DMS153 (cell line): ENCODE results near the gene MDN1.
"Not testable (repeated sequence)": the region's sequence is repeated elsewhere in the genome, so short reads cannot be mapped to it uniquely, and the experiment has no call there.

Experiments
- DNase-seq: peaks from one replicate; lab custom pipeline; 2025; lab: John Stamatoyannopoulos, UW

The MDN1 gene

DNA sequence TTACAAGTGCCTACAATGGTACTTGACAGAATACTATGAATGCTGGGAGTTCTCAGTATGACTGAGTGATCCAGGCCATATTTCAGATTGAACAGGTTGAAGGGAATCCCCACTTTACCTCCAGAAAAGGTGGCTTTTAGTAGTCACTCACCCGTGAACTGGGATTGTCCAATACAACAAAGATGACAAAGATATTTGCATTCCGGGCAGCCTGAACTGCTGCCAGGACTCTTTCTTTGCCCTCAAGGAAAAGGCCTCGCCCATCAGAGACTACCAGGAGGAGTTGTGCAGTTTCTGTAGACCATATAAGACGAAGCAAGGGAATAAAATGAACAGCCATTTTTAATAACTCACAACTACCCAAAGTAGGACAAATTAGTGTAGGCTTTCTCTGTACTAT lies 174.7 kb downstream of the MDN1 start:
- no peak for DNase-seq

DNA sequence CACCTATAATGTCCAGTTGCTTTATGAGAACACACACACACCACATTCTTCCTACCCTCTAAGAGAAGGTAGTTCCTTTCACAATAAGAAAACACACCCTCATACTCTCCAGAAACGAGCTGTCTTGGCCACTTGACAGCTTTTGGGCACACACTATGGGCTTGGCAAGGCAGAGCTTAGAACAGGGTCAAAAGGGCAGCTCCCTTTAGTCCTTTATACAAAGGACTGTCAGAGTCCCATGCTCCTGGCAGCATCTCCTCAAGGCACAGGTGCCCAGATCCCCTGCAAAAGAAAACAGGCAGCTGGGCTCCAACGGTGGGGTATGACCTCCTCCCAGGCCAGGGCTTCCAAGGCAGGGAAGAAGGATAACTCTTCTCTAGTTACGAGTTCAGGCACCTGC lies 176.2 kb downstream of the MDN1 start:
- no peak for DNase-seq

DNA sequence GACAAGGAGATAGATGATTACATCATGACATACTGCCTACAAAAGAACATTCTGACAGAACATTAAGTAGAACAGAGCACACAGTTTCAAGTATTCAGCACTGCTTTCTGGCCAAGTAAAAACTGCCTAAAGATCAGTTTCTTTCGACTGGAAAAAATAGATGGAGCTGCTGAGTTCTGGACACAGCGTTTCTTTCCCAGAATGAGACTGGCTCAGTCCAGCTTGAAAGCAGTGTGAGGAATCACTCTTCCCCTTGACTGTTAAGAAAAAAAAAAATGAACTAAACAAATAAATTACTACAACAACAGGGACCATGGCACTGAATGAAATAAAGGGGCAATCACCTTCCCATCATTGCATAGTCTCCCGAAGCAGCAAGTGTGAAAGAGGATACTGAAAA lies 176.6 kb downstream of the MDN1 start:
- no peak for DNase-seq

DNA sequence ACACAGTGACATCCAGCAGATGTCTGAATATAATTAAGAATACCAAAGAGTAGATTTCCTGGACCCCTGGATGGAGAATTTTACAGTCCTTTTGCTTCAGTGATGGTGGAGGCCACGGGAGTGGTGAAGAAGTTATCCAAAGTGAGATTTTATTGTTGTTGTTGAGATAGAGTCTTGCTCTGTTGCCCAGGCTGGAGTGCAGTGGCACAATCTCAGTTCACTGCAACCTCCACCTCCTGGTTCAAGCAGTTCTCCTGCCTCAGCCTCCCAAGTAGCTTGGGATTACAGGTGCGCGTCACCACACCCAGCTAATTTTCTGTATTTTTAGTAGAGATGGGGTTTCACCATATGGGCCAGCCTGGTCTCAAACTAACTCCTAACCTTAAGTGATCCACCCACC lies 178.0 kb downstream of the MDN1 start:
- not testable (repeated sequence) for DNase-seq

DNA sequence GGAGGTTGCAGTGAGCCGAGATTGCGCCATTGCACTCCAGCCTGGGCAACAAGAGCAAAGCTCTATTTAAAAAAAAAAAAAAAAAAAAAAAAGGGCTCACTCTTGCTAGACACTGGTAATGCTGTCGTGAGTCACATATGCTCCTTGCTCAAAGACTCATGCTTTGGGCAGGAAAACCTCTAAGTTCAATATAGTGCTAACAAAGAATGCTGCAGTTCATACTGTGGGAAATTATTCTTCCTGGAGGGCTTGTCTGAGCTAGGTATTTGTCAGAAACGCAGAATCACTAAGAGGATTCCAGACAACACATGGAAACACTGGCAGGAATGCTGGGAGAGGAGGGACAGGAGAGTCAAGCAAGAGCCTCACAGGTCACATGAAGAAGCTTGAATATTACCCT lies 178.8 kb downstream of the MDN1 start:
- no peak for DNase-seq

DNA sequence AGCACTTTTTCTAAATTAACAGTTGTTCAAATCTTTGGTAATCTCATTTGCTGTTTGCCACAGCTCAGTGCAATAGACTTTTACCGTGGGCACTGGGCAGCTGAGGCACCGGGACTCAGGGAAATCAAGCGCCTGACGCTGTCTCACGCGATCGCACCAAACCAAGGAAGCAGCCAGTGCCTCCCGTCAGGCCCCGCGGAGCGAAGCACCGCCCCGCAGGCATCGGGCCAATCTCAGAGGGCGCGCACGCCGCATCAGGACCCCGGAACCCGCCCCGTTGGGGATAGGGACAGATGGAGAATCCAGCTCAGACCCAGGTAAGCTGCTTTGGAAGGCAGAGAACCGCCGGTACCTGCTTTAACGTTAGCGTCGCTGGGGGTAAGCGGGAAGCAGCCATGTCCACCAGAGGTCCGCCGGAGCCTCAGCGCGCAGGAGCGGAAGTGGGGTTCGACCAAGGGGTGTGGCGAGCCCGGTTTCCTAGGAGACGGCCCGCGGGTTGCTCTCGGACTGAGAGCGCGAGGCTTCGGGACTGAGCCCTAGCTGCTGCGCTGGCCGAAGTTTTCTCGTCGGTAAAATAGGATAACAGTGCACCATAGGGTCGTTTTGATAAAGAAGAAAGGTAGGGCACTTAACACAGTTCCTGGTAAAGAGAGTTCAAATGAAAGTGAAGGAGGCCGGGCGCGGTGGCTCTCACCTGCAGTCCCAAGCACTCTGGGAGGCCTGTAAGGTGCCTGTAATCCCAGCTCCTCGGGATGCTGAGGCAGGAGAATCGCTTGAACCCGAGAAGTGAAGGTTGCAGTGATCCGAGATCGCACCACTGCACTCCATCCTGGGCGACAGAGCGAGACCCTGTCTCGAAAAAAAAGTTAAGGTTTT lies 181.0 kb downstream of the MDN1 start, which contains the start of gene LYRM2:
Gene LYRM2 (minus strand): TSS at position 428 of the 876 bp plus-strand sequence. CDS start 31 bp downstream, at position 397.
- peak; percentile 91 for DNase-seq

DNA sequence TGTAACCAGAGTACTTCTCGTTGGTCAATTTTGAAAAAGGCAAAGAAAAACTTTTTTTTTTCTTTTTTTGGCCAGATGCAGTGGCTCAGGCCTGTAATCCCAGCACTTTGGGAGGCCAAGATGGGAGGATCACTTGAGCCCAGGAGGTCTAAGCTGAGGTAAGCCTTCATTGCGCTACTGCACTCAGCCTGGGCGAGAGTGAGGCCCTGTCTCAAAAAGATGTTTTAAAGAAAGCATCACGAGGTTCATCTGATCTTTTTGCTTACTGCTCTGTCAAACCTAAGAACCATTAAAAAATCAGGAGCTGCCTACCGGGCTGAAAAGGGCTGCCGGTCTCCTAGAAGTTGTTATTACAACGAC lies 181.7 kb downstream of the MDN1 start:
- no peak for DNase-seq

DNA sequence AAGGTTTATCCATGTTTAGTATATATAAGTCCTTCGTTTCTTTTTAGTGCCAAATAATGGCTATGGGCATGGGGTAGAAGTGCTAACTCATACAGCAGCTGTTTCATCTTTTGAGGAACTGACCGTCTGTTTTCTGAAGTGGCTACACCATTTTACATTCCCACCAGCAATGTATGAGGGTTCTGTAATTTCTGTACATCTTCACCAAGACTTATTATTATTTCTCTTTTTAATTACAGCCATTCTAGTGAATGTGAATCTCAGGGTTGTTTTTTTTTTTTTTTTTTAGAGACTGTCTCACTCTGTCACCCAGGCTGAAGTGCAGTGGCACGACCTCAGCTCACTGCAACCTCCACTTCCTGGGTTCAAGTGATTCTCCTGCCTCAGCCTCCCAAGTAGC lies 183.2 kb downstream of the MDN1 start:
- DNase-seq: not testable (repeated sequence)

DNA sequence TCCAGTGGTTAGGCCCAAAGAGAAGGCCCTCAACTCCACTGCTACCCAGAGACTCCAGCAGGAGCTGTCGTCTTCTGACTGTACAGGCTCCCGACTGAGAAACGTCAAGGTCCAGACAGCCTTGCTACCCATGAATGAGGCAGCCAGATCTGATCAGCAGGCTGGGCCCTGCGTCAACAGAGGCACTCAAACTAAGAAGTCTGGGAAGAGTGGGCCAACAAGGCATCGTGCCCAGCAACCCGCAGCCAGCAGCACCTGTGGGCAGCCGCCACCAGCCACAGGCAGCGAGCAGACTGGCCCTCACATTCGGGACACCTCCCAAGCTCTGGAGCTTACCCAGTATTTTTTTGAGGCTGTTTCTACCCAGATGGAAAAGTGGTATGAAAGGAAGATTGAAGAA lies 189.1 kb downstream of the MDN1 start:
- no peak for DNase-seq

DNA sequence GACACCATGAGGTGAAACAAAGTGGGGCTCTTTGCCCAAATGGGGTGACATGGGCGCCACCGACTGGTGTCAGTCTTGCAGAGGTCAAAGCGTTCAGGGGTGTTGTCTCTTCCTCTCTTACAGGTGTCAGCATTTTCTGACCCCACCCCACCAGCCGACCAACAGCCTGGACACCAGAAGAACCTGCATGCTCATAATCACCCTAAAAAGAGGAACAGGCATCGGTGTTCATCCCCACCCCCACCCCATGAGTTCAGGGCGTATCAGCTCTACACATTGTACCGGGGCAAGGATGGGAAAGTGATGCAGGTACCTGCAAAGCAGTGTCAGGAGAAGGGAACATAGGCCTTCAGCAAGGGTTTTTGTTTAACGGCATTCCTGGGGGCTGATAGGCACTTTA lies 195.8 kb downstream of the MDN1 start:
- DNase-seq: no peak

DNA sequence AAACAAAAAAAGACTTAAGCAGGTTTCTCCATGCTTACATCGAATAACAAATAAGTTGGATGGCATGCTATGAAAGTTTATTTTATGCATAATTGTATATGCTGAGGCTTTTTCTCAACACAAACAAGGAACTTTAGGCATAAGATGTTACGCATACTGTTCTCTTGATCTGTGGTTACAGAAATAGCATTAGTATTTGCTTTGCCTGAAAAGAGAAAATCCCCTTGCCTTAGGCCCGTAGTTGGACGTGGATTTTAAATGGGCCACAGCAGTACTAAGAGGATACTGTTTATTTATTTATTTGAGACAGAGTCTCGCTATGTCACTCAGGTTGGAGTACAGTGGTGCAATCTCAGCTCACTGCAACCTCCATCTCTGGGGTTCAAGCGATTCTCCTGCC lies 200.0 kb downstream of the MDN1 start:
- DNase-seq: no peak

DNA sequence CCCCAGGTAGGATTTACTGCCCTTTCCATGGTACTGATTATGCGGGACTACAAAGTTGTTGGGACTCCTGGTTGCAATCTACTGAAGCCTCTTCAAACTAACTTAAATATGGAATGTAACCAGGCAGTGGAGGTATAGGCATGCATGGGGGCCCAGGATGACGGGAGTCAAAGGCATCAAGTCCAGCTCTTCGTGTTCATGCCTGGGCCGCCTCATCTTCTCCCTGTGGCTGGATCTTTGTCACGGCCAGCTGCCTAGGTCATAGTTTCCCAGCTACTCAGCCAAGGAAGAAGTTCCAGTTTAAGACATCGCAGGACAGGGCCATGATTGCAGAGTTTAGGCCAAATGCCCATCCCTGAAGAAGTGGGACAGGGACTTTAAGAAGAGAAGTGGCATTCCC lies 201.6 kb downstream of the MDN1 start:
- no peak for DNase-seq

DNA sequence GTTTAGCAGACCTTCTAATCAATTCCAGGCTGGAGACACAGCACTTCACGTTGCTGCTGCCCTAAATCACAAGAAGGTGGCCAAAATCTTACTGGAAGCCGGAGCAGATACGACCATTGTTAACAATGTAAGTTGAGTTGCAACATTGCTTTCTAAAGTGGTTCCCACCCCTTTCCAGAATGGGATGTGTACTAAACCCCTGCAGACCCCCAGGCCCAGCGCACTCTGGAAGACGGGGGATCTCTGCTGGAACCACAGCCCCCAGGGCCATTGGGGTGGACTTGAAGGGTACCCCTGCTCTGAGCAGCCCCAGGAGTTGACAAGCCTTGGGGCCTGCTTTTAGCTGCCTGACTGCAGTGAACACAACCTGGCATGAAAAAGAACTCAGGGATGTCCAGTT lies 203.1 kb downstream of the MDN1 start:
- DNase-seq: no peak

DNA sequence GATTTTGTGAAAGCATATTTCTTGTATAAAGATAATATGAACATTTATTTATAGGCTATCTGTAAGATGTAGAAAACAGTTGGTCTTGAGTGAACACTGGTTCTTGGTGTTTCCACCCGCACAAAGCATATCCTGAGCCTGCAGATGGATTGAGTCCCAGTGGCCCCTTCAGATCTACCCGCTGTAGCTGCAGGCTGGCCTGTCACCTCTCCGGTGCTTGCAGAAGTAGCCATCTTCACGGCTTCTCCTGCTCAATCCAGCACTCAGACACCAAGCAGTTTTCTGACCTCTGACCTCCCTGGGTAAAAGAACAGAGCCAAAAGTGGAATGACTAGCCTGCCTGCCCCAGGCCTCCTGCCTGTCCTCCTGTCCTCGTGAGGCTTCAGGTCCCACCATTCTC lies 203.7 kb downstream of the MDN1 start:
- no peak for DNase-seq

DNA sequence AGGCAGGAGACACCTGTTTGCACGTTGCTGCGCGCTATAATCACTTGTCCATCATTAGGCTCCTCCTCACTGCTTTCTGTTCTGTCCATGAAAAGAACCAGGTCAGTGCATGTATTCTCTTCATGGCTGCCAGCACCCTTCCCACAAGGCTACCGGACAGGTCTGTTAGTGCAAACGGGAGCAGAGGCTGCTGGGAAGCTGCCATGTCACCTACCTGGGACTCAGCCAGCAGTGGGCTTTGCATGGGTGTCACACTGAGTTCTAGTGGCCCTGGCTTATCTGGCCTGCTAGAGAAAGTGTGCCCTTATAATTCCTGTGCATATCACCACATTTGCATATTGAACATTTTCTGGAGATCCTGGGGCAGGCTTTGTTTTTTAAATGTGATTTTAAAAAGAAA lies 205.8 kb downstream of the MDN1 start:
- DNase-seq: no peak

DNA sequence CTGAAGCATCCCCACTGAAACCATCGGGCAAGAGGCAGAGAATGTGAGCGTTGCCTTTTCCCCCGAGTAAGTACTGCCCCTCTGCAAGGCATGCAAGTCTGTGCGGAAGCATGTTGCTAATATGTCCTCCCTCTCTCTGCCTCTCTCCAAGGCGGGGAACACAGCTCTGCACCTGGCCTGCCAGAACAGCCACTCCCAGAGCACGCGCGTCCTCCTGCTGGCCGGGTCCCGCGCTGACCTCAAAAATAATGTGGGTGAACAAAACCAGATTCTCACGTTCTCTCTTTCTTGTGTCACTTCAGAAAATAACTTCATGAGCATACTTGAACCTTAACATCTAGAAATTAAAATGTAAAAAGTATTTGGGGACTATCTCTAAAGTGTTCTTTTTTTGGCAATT lies 207.5 kb downstream of the MDN1 start:
- DNase-seq: no peak

DNA sequence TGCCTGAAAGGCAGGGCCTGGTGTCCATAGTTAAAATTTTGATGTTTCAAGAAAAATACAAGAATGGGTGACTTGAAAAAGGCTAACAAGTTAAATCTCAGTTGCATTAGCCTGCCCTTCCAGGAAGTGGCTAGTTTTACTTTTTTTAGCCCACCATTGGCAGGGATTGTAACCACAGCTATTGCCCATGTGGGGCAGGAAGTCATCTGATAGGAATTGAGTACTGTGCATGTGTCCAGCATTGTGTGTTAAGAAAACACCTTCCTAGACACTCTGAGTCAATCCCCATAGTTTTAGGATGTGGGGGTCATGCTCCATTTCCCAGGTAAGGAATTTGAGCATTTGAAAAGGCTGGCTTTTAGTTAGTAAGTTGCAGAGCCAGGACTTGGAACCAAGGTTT lies 207.9 kb downstream of the MDN1 start:
- DNase-seq: no peak

DNA sequence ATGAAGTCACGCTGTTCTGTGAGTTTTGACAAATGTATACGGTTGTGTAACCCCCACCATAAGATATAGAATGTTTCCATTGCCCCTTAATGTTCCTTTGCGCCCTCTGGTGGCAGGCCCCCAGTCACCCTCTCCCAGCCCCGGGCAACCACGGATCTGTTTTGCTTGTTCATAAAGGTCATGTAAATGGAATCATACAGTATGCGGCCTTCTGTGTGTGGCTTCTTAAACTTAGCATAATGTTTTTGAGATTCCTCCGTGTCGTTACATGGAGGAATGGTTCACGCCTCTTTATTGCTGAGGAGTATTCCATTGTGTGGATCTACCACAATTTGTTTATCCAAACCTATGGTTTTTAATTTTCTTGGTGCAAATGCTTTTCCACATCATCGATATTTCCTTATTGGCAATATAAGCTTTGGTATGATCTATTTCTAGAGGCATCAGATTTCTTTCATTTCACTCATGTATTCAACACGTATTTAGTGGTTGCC lies 209.4 kb downstream of the MDN1 start:
- DNase-seq: peak; percentile 32

DNA sequence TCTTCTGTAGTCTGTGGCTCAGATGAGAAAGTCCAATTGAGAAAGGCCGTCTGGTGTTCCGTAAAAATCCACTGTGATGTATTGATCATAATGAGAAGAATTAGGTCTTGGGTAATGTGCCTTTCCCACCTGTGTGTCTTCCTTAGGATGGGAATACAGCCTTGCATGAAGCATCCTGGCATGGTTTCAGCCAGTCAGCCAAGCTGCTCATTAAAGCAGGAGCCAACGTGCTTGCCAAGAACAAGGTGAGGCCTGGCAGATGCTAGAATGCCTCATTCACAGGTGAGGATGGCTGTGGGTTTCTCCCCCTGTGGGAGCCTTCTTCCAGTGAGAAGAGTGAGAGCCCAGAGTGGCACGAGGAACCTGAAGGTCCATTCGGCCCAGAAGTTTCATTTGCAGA lies 213.7 kb downstream of the MDN1 start:
- DNase-seq: no peak

DNA sequence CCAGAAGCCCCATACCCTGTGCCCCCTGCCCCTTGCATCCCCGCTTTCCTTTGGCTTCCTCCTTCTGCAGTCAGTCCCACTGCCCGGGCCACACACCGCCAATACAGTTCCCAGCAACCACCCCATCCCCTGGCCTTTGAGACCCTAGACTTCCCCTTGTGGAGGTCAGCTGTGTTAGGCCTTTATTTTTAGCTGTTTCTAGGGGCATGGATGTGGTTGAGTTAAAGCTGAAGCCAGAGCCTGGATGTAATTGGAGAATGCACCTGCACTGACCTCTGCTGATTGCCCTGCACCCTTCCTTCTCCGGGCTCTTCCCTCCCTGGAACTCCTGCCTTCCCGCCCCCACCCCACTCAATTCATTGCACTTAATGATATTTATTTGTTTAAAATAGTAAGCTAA lies 214.9 kb downstream of the MDN1 start:
- DNase-seq: no peak

DNA sequence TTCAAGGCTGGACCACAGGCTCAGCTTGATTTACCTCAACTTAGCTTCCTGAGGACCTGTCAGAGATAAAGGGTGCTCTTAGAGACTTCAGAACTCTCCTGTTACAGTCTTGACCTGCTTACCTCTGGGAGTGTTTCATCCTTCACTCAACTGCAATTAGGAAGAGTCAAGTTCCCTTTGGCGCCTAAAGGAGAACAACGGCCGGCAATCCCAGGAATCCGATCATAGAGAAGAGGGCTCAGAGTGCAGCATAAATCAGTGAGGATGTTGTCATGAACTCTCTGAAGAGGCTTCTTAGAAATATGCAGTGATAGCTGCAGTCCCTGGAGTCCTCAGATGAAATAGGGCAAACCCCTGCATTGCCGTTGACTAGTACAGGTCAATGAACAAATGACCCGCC lies 217.4 kb downstream of the MDN1 start:
- DNase-seq: no peak

DNA sequence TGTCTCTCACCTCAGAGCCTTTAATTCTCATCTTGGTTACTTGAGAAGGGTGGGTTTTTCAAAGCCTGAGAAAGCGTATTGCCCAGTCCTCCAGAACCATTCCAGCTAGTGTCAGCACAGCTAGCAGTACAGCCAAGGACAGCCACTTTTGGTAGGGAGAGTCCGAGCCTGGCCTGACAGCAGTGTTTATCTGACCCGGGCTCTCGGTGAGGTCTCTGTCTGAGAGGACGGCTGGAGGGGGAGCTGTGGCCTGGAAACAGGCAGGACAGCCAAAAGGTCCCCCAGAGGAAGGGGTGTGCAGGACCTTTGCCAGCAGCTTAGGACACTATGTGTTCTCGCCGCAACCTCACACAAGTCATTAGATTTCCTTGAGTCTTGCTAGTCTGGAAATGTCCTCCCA lies 219.9 kb downstream of the MDN1 start:
- no peak for DNase-seq

DNA sequence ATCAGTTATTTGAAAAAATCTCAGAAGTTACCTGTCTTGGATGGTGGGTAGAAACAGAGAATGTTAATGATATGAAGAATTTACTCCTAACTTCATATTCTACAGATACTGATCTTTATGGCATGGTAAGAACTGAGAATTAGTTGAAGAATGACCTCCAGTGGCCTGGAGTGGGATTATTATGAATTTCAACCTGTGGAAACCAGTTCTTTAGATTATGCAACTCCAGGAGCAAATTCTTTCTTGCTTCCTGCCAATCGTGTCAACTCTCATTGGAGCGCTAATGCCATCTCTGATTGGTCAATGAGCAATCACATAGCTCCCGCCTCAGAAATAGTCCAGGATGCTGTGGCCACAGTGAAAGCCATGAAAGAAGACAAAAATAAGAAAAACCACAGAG lies 221.6 kb downstream of the MDN1 start:
- peak; percentile 61 for DNase-seq

DNA sequence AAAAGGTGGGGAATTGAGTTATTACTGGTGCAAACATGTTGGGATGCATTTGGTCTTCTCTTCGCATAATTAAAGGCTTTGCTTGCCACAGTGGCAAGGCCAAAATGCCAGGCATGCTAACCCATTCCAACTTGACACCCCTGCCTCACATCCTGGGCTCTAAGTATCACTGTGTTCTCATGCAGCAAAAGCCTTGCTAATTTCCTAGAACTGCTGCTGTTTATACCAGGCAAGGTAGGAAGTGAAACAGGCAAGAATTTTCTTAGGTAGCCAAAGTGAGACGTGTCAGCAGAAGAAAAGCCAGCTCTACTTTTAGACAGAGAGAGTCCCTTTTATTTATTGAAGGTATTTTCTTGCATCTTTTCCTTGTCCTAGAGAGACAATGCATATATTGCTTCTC lies 222.2 kb downstream of the MDN1 start:
- DNase-seq: no peak
